ENCODE measurements around the gene PRPF18.

Gene PRPF18

DNA sequence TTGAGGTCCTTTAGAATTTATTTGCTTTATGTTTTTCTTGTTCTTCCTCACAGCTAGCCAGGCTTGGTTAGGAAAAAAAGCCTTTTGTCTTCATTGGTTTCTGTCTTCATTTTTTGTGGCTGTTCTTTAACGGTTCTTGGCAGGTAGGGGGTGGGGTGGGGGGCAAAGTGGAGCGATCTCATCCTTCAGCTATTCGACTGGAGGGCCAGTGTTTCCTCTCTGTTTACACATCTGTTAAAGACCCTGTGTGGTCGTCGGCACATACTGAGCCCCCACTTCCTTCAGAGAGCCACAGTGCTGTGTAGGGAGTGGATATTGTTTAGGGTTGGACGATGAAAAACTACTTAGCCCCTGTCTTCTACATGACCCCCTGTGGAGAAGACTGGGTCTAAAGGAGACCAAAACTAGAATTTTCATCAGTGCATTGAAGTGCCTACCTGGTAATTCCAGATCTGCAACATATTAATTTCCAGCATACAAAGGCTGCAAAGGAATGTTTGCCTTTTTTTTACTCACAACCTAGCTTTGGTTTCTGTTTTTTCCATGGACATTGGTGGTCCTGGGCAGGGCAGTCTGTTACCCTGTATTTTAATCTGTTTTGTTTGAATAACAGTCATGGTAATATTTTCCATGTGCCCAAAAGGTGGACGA, 29.0 kb downstream of the PRPF18 start:
- no peak for DNase-seq (ENCODE audit: low read depth in 2 of 2)
- H3K4me3 ChIP-seq (replicated peaks in 1 of 2; ENCODE audit: low read depth in 2 of 2, low read length in 2 of 2): no peak overlapping the region
- TF ChIP-seq, protein P1, sequence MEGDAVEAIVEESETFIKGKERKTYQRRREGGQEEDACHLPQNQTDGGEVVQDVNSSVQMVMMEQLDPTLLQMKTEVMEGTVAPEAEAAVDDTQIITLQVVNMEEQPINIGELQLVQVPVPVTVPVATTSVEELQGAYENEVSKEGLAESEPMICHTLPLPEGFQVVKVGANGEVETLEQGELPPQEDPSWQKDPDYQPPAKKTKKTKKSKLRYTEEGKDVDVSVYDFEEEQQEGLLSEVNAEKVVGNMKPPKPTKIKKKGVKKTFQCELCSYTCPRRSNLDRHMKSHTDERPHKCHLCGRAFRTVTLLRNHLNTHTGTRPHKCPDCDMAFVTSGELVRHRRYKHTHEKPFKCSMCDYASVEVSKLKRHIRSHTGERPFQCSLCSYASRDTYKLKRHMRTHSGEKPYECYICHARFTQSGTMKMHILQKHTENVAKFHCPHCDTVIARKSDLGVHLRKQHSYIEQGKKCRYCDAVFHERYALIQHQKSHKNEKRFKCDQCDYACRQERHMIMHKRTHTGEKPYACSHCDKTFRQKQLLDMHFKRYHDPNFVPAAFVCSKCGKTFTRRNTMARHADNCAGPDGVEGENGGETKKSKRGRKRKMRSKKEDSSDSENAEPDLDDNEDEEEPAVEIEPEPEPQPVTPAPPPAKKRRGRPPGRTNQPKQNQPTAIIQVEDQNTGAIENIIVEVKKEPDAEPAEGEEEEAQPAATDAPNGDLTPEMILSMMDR (IDR thresholded peaks at IDR 0.05; ENCODE audit: low read depth, low read length): no peak

DNA sequence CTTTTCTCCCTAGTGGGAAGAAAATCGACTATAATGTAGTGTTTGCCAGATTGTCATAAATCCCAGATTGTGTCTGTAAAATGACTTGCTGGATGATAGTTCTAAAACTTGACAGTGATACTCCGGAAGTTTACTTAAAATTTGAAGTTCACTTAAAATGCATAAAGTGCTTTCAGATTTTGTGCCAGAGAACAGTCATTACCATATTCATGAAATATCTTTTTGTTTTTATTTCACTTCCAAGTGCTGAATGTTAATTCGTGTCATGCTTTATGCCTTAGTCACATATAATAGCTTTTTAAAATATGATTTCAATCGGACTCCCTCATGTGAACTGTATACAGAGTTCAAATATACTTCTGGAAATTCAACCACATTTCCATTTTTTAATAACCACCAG, 30.4 kb downstream of the PRPF18 start:
- H3K4me3 ChIP-seq (replicated peaks in 1 of 2; ENCODE audit: low read depth in 2 of 2, low read length in 2 of 2): no peak overlapping the region
- TF ChIP-seq, protein P1 (IDR thresholded peaks at IDR 0.05; ENCODE audit: low read depth, low read length): no peak
- DNase-seq (ENCODE audit: low read depth in 2 of 2): no peak

DNA sequence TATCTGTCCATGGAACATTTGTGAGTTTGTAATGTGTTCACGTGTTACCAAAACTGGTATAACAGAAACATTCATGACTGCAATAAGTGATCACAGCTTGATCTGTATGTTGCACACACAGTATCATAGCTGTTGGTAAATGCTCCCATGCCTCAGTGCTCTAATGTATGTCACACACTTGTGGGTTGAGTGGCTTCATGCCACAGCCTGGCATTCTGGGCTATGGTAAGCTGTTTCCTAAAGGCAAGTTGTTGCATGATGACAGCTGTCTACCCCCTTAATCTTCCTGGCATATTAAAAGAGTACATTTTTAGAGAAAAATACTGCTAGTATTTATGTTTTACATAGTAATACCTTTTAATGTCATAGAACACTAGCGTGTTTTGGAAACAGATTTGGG, 35.2 kb downstream of the PRPF18 start:
- DNase-seq (ENCODE audit: low read depth in 2 of 2): no peak
- TF ChIP-seq, protein P1 (IDR thresholded peaks at IDR 0.05; ENCODE audit: low read depth, low read length): no peak
- H3K4me3 ChIP-seq (replicated peaks in 1 of 2; ENCODE audit: low read depth in 2 of 2, low read length in 2 of 2): no peak overlapping the region

- DNase-seq (ENCODE audit: low read depth in 2 of 2): no peak
- TF ChIP-seq, protein P1 (IDR thresholded peaks at IDR 0.05; ENCODE audit: low read depth, low read length): no peak
- H3K4me3 ChIP-seq (replicated peaks in 1 of 2; ENCODE audit: low read depth in 2 of 2, low read length in 2 of 2): no peak overlapping the region
Measured at GRCh38 chr10:13624630-13625029, 37.9 kb downstream of the PRPF18 start.

GRCh38 chr10:13627459-13628310, 40.9 kb downstream of the PRPF18 start:
- peak; percentile 17 to 36 for DNase-seq (ENCODE audit: low read depth in 2 of 2)
- H3K4me3 ChIP-seq (replicated peaks in 1 of 2; ENCODE audit: low read depth in 2 of 2, low read length in 2 of 2): no peak overlapping the region
- TF ChIP-seq, protein P1 (IDR thresholded peaks at IDR 0.05; ENCODE audit: low read depth, low read length): no peak

GRCh38 chr10:13628661-13629060, 41.9 kb downstream of the PRPF18 start:
- no peak for DNase-seq (ENCODE audit: low read depth in 2 of 2)
- TF ChIP-seq, protein P1 (IDR thresholded peaks at IDR 0.05; ENCODE audit: low read depth, low read length): no peak
- no peak overlapping the region for H3K4me3 ChIP-seq (replicated peaks in 1 of 2; ENCODE audit: low read depth in 2 of 2, low read length in 2 of 2)

Measured in cardiac fibroblast (primary cell).